HepG2 (cell line): ENCODE measurements around the gene FKBP9. TPM values are rescaled to one million over a fixed set of nuclear protein-coding genes. Genes with fewer than 3 reads are reported as not detected.
A peak's percentile ranks its signal among the peaks of the same experiment; 100 is the strongest.

Source experiments
- ATAC-seq: fragments of 200-7000 bp; cut with Tn5 transposase; 3 replicates; pipeline ENCODE4 v1.9.1; 2020; ENCODE audit warnings: mild to moderate bottlenecking, moderate library complexity
- BruUV-seq: library from RNA; stranded (reverse); fragments of 400-500 nt; replicated peaks from 2 replicates; lab custom pipeline; 2021; lab: Mats Ljungman, UMichigan
- CTCF ChIA-PET: fragments of 300-600 bp; formaldehyde crosslinking; extraction: SDS; loops from one replicate; lab custom pipeline; 2021; ENCODE audit warnings: low total read pairs, inconsistent platforms, low intra/inter-chr PET ratio; lab: Yijun Ruan, JAX
- POLR2A ChIA-PET: fragments of 350-600 bp; sonication (Branson Sonifier 250); formaldehyde crosslinking; loops from one replicate; lab custom pipeline; 2020; ENCODE audit warnings: antibody characterized with exemption, inconsistent platforms; lab: Yijun Ruan, JAX
- DNase-seq: peaks from one replicate; pipeline ENCODE4 v3.0.0-alpha.2; 2015; ENCODE audit warnings: low spot score
- FAIRE-seq: peaks from 3 replicates; lab custom pipeline; 2011; peaks lifted over from hg19 to GRCh38; lab: Jason Lieb, UNC
- H2AFZ ChIP-seq: one replicate; pipeline ENCODE4 v1.6.1; 2011; ENCODE audit warnings: low read length, inconsistent platforms
- H3K27ac ChIP-seq: fragments of 300-600 bp; 3 replicates; pipeline ENCODE4 v1.8.0; 2011; ENCODE audit warnings: mixed run types, mild to moderate bottlenecking, mixed read lengths, low read length, inconsistent platforms; ENCODE audit not compliant: insufficient read depth; ENCODE audit errors: extremely low read length
- H3K27me3 ChIP-seq, 2 experiments: fragments of 200-600 bp in 1 of 2; 2 replicates in 1 of 2; 3 replicates in 1 of 2; pipeline versions ENCODE4 v1.6.0 to v1.8.0; 2011; ENCODE audit warnings: low read length in 2 of 2, mild to moderate bottlenecking in 2 of 2, moderate library complexity in 2 of 2, inconsistent platforms in 1 of 2; ENCODE audit not compliant: insufficient read depth in 2 of 2, control insufficient read depth in 1 of 2
- H3K36me3 ChIP-seq, 2 experiments: fragments of 200-600 bp in 1 of 2; replicated peaks in 1 of 2; 2 replicates in 1 of 2; 3 replicates in 1 of 2; pipeline versions ENCODE4 v1.5.1 to v1.8.0; 2011; ENCODE audit warnings: low read length in 2 of 2, inconsistent platforms in 1 of 2; ENCODE audit not compliant: insufficient read depth in 2 of 2, control insufficient read depth in 1 of 2
- H3K4me1 ChIP-seq: 2 replicates; pipeline ENCODE4 v1.5.1; 2012; ENCODE audit warnings: low read length, inconsistent platforms; ENCODE audit not compliant: insufficient read depth
- H3K4me2 ChIP-seq: 2 replicates; pipeline ENCODE4 v1.6.0; 2011; ENCODE audit warnings: low read depth, low read length, inconsistent platforms
- H3K4me3 ChIP-seq, 3 experiments: fragments of 200-600 bp in 1 of 3; sonication (generic), shearing (Covaris generic) in 1 of 3; replicated peaks in 1 of 3; 2 replicates each; pipeline ENCODE4 v1.5.1; 2011 to 2016; ENCODE audit warnings: low read length in 3 of 3, inconsistent platforms in 2 of 3, low read depth in 2 of 3, mild to moderate bottlenecking in 2 of 3, control low read depth in 1 of 3, mixed read lengths in 1 of 3; ENCODE audit not compliant: insufficient read depth in 1 of 3
- H3K79me2 ChIP-seq: one replicate; pipeline ENCODE4 v1.6.1; 2011; ENCODE audit warnings: low read length, inconsistent platforms; ENCODE audit not compliant: insufficient read depth
- H3K9ac ChIP-seq: 2 replicates; pipeline ENCODE4 v1.6.0; 2011; ENCODE audit warnings: mild to moderate bottlenecking, low read depth, low read length, inconsistent platforms; ENCODE audit not compliant: insufficient read depth
- H3K9me3 ChIP-seq: 2 replicates; pipeline ENCODE4 v1.5.1; 2012; ENCODE audit warnings: mild to moderate bottlenecking, low read length
- H4K20me1 ChIP-seq: 2 replicates; pipeline ENCODE4 v1.6.0; 2011; ENCODE audit warnings: inconsistent platforms, mild to moderate bottlenecking, low read length, moderate library complexity; ENCODE audit not compliant: insufficient read depth
- CEBPB ChIP-seq: IDR thresholded peaks from 2 replicates; pipeline ENCODE4 v1.6.1; 2011; ENCODE audit warnings: low read depth, low read length, improper control_type of control experiment, borderline replicate concordance
- HDAC2 ChIP-seq: sonication (generic); formaldehyde crosslinking; IDR thresholded peaks from 2 replicates; pipeline ENCODE4 v1.4.0; 2020; ENCODE audit warnings: missing genetic modification reagents
- HNRNPLL ChIP-seq: fragments of 200-400 bp; formaldehyde crosslinking; IDR thresholded peaks from 2 replicates; pipeline ENCODE4 v1.6.1; 2017; ENCODE audit warnings: mild to moderate bottlenecking, low read depth, low read length; ENCODE audit not compliant: poor library complexity, severe bottlenecking
- KDM5B ChIP-seq: sonication (generic); formaldehyde crosslinking; IDR thresholded peaks from 2 replicates; pipeline ENCODE4 v1.4.0; 2020; ENCODE audit warnings: missing genetic modification reagents, mild to moderate bottlenecking, borderline replicate concordance
- MYC ChIP-seq: sonication (generic); formaldehyde crosslinking; IDR thresholded peaks from 2 replicates; pipeline ENCODE4 v1.9.0; 2021; ENCODE audit warnings: missing genetic modification reagents, borderline replicate concordance
- NONO ChIP-seq, 2 experiments: fragments of 450-650 bp in 1 of 2; sonication (generic) in 1 of 2; formaldehyde crosslinking in 1 of 2; IDR thresholded peaks in 1 of 2; conservative IDR thresholded peaks in 1 of 2; 2 replicates each; pipeline versions ENCODE4 v1.6.1 to v1.8.0; 2017 to 2022; ENCODE audit warnings: mild to moderate bottlenecking in 1 of 2, missing genetic modification reagents in 1 of 2, moderate library complexity in 1 of 2
- RAD21 ChIP-seq: fragments of 450-650 bp; formaldehyde crosslinking; IDR thresholded peaks from 2 replicates; pipeline ENCODE4 v1.5.0; 2020; ENCODE audit warnings: mild to moderate bottlenecking
- SAP130 ChIP-seq: IDR thresholded peaks from 2 replicates; pipeline ENCODE4 v1.6.1; 2016; ENCODE audit warnings: low read depth
- SYNCRIP ChIP-seq: fragments of 200-400 bp; formaldehyde crosslinking; IDR thresholded peaks from 2 replicates; pipeline ENCODE4 v1.6.1; 2018; ENCODE audit warnings: mild to moderate bottlenecking, low read depth, low read length; ENCODE audit not compliant: insufficient read depth
- XRCC5 ChIP-seq: fragments of 200-400 bp; formaldehyde crosslinking; optimal IDR thresholded peaks from 2 replicates; pipeline ENCODE3; 2017; ENCODE audit warnings: mild to moderate bottlenecking, low read length
- ZNF143 ChIP-seq: sonication (generic); formaldehyde crosslinking; IDR thresholded peaks from 2 replicates; pipeline ENCODE4 v1.4.0; 2020; ENCODE audit warnings: missing genetic modification reagents
- ZNF605 ChIP-seq: sonication (generic); formaldehyde crosslinking; IDR thresholded peaks from 2 replicates; pipeline ENCODE4 v1.8.0; 2022; ENCODE audit warnings: mild to moderate bottlenecking, missing genetic modification reagents
- WGBS: methylation state at CpG from one replicate; pipeline ENCODE4 v1.1.6; 2017; ENCODE audit warnings: low lambda C conversion rate; 5-methylcytosine and 5-hydroxymethylcytosine counted together
- in situ Hi-C: cut with HindIII; loops from 2 replicates; pipeline ENCODE4 v1.10.0; 2017; ENCODE audit warnings: low pct_unique_long_range_greater_than_20kb; ENCODE audit not compliant: extremely low pct_ligation_motif_present
- intact Hi-C: fragments of 100-400 bp; cut with micrococcal nuclease; formaldehyde crosslinking; loops from one replicate; pipeline ENCODE4 v1.10.0; 2022; ENCODE audit not compliant: unreplicated experiment
- polyA plus RNA-seq, 8 experiments: library from polyadenylated mRNA; depleted of rRNA in 3 of 8; stranded (reverse) in 7 of 8; unstranded in 1 of 8; fragments of >200 nt; fragmentation: Illumina TruSeq in 4 of 8; extraction: Trizol in 4 of 8; gene quantifications; 2 replicates each; pipeline versions ENCODE4 v1.2.1 to v1.2.3, GENCODE V29; 2011 to 2016; ENCODE audit warnings: low read depth in 4 of 8, missing spikeins in 1 of 8, mixed read lengths in 1 of 8; ENCODE audit not compliant: insufficient read depth in 1 of 8
- total RNA-seq, 5 experiments: library from RNA; depleted of rRNA; stranded (reverse); fragments of >200 nt; fragmentation: Illumina TruSeq; extraction: Trizol; gene quantifications; 2 replicates each; pipeline ENCODE4 v1.2.3, GENCODE V29; 2016; ENCODE audit warnings: low read depth in 1 of 5
- TF ChIP-seq, protein P1 (sequence below): IDR thresholded peaks from 2 replicates; pipeline ENCODE4 v1.6.1; 2016; ENCODE audit warnings: missing genetic modification reagents, missing compliant biosample characterization
- TF ChIP-seq, protein P2 (sequence below): sonication (generic); formaldehyde crosslinking; IDR thresholded peaks from 2 replicates; pipeline ENCODE4 v1.8.0; 2022; ENCODE audit warnings: mild to moderate bottlenecking, missing genetic modification reagents, moderate library complexity
- TF ChIP-seq, protein P3 (sequence below): IDR thresholded peaks from 2 replicates; pipeline ENCODE4 v1.4.0; 2020; ENCODE audit warnings: mild to moderate bottlenecking, missing genetic modification reagents

The FKBP9 gene
- total and polyA plus RNA-seq, 2 of the 13 experiments (the other 11 are each of a cell fraction or from before 2014, with no cell fraction given): 34.0 to 41.5 TPM

DNA sequence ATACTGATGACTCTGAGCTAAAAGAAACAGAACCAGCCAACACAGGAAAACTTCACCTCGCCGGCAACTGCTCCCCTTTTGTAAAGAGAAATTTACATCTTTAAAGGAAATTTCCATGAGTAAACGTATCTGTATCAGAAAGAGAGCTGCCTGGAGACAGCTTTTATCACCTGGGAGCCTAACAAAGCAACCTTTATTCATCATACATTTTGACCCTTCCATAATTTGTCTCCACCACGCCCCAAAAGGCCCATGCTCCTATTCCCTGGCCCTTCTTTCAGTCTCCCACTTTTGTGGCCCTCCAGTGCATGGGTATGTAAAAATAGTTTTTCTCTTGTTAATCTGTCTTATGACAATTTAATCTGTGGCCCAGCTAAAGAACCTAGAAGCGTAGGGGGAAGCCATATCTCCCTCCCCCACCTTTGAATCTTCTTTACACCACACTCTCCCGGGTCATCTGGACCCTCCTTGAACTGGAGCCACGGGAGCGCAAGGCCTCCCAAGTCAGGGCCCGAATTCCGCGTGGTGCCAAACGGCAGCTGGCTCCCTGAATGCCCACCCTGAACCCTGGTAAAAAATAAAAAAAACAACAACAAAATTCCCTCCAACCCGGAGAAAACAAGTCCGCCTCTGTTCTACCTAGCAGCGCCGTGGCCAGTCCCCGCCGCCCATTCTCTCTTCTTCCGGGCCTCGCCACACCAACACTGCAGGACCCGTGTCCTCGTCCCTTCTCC lies 15.4 kb upstream of the FKBP9 start (continued):
- TF ChIP-seq XRCC5: peak; percentile 13
- no peak for TF ChIP-seq CEBPB
- TF ChIP-seq, protein P1, sequence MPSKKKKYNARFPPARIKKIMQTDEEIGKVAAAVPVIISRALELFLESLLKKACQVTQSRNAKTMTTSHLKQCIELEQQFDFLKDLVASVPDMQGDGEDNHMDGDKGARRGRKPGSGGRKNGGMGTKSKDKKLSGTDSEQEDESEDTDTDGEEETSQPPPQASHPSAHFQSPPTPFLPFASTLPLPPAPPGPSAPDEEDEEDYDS: 0 out of 2 replicates have a peak, but pooled peaks have one; percentile 12
- TF ChIP-seq HDAC2: 0 out of 2 replicates have a peak, but pooled peaks have one; percentile 12
- no peak for TF ChIP-seq SYNCRIP
- TF ChIP-seq SAP130: peak; percentile 29; the same call in 1 of the 2 replicates
- 0 out of 2 replicates have a peak, but pooled peaks have one; percentile 40 for TF ChIP-seq ZNF605
- TF ChIP-seq, all 625 proteins: peak for 18

DNA sequence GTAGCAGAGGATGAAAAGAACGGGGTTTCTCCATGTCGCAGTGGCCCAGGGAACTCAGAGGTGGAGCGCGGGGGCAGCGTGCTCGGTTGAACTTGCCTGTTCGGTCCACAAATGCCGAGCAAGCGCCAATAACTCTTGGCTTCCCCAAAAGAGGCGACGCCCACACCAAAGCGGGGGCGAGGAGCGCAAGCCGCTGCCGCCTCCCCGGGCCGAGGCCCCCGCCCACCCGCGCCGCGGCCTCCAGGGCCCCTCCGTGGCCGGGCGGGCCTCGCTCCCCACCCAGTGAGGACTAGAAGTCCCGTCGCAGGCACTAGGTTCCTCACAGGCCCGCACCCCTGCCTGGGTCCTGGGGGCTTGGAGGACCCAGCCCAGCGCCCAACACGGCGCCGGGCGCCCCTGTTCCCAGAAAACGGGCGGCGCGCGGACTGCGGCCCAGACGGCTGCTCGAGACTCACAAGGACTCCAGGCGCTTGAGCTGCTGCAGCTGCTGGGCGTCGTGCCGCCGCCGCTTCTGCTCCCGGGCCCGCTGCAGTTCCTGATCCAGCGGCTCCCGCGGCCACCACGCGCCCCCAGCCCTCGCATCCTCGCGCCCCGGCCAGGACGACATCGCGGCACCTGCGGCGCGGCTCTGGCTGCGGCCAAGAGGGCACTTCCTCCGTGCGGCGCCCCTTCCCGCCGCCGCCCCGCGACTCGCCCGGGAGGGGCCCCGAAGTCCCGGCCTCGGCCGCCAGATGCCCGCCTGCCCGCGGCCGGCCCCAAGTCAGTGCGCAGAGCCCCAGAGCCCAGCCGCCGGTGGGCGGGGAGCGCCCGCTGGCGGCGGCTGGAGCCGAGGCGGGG lies 14.6 kb upstream of the FKBP9 start:
- FAIRE-seq (no peak), DNase-seq (peak; percentile 59), ATAC-seq (peak; percentile 96)
- Histone ChIP-seq H3K4me2 (peak overlapping the region; percentile 77), H2AFZ (no peak overlapping the region), H3K27me3 (peaks cover 0 to 2% of the 10 kb centered on the region in 2 experiments; a peak in 1 of 5 replicates), H3K9ac (peak overlapping the region; percentile 86), H3K4me3 (peak overlapping the region; percentile 74 to 90 (median 85)), H3K36me3 (no peaks in the 10 kb centered on the region; a peak in 1 of 5 replicates), H3K79me2 (peaks cover 35% of the 10 kb centered on the region), H3K9me3 (peaks cover 5% of the 10 kb centered on the region), H4K20me1 (no peaks in the 10 kb centered on the region; the same call in 1 of the 2 replicates), H3K4me1 (peaks cover 33% of the 10 kb centered on the region), H3K27ac (peak overlapping the region; percentile 92)
- in situ Hi-C loops (no loop called here), intact Hi-C loops (loop anchor here (1.0 to 5.0 kb wide), 3 partner anchors 15 to 165 kb away; partner anchors contain the start of genes FKBP9 and RP9)
- ChIA-PET CTCF (interaction anchor here (1.4 kb wide), 1 partner anchor 142 kb away, joined by 4 read pairs; no protein-coding TSS in a partner anchor), POLR2A (interaction anchor here (1.2 to 3.5 kb wide), 4 partner anchors 15 to 119 kb away, joined by 3 to 30 read pairs (median 8); partner anchors contain the start of genes FKBP9 and NT5C3A)
- no TSS peak for BruUV-seq
- WGBS: under 1% methylated on average over 22 of the region's 95 CpGs
- TF ChIP-seq NONO (IDR thresholded peaks at IDR 0.05) (no peak), NONO (CRISPR knock-in tag; conservative IDR thresholded peaks at IDR 0.05) (0 out of 2 replicates have a peak, but pooled peaks have one; percentile 56), ZNF143 (no peak), HNRNPLL (peak; percentile 51), KDM5B (CRISPR knock-in tag) (0 out of 2 replicates have a peak, but pooled peaks have one; percentile 52), RAD21 (CRISPR knock-in tag) (peak; percentile 93), MYC (0 out of 2 replicates have a peak, but pooled peaks have one; percentile 28)
- TF ChIP-seq, protein P2, sequence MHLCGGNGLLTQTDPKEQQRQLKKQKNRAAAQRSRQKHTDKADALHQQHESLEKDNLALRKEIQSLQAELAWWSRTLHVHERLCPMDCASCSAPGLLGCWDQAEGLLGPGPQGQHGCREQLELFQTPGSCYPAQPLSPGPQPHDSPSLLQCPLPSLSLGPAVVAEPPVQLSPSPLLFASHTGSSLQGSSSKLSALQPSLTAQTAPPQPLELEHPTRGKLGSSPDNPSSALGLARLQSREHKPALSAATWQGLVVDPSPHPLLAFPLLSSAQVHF (CRISPR knock-in tag): peak; percentile 37; the same call in 1 of the 2 replicates
- TF ChIP-seq, protein P3, sequence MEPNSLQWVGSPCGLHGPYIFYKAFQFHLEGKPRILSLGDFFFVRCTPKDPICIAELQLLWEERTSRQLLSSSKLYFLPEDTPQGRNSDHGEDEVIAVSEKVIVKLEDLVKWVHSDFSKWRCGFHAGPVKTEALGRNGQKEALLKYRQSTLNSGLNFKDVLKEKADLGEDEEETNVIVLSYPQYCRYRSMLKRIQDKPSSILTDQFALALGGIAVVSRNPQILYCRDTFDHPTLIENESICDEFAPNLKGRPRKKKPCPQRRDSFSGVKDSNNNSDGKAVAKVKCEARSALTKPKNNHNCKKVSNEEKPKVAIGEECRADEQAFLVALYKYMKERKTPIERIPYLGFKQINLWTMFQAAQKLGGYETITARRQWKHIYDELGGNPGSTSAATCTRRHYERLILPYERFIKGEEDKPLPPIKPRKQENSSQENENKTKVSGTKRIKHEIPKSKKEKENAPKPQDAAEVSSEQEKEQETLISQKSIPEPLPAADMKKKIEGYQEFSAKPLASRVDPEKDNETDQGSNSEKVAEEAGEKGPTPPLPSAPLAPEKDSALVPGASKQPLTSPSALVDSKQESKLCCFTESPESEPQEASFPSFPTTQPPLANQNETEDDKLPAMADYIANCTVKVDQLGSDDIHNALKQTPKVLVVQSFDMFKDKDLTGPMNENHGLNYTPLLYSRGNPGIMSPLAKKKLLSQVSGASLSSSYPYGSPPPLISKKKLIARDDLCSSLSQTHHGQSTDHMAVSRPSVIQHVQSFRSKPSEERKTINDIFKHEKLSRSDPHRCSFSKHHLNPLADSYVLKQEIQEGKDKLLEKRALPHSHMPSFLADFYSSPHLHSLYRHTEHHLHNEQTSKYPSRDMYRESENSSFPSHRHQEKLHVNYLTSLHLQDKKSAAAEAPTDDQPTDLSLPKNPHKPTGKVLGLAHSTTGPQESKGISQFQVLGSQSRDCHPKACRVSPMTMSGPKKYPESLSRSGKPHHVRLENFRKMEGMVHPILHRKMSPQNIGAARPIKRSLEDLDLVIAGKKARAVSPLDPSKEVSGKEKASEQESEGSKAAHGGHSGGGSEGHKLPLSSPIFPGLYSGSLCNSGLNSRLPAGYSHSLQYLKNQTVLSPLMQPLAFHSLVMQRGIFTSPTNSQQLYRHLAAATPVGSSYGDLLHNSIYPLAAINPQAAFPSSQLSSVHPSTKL: 0 out of 2 replicates have a peak, but pooled peaks have one; percentile 4
